Occipital lobe (tissue), 2 donors: ENCODE data around the gene TCAF1. TPM values are rescaled to one million over a fixed set of nuclear protein-coding genes. Genes with fewer than 3 reads are reported as not detected.
"Not testable (repeated sequence)": the region's sequence is repeated elsewhere in the genome, so short reads cannot be mapped to it uniquely, and the experiment has no call there.

ENCODE experiments used
- DNase-seq: peaks from one replicate; lab custom pipeline; 2025; lab: John Stamatoyannopoulos, UW
- total RNA-seq: library from RNA; depleted of rRNA; stranded (reverse); fragments of >200 nt; gene quantifications from one replicate; pipeline ENCODE4 v1.2.3, GENCODE V29; 2014

TCAF1 gene
- total RNA-seq, 1 donor from 2014 or later, result 178 TPM

- not testable (repeated sequence) for DNase-seq
Observed at GRCh38 chr7:143855443-143855842, 46.5 kb downstream of the TCAF1 start.

GRCh38 chr7:143850682-143851081 lies 51.3 kb downstream of the TCAF1 start:
- no peak for DNase-seq

- DNase-seq, result no peak
Observed at GRCh38 chr7:143849785-143850479, 52.0 kb downstream of the TCAF1 start.

GRCh38 chr7:143848192-143848591 lies 53.8 kb downstream of the TCAF1 start:
- no peak for DNase-seq

GRCh38 chr7:143846692-143847091 lies 55.3 kb downstream of the TCAF1 start:
- no peak for DNase-seq

- DNase-seq, result not testable (repeated sequence)
Observed at GRCh38 chr7:143841696-143842095, 60.3 kb downstream of the TCAF1 start.

GRCh38 chr7:143840062-143840461 lies 61.9 kb downstream of the TCAF1 start:
- not testable (repeated sequence) for DNase-seq

- DNase-seq, result not testable (repeated sequence)
Observed at GRCh38 chr7:143837223-143837622, 64.8 kb downstream of the TCAF1 start.

- peak; percentile 92 for DNase-seq
Observed at GRCh38 chr7:143836622-143837021, 65.4 kb downstream of the TCAF1 start.

GRCh38 chr7:143836088-143836487 lies 65.9 kb downstream of the TCAF1 start:
- DNase-seq, result not testable (repeated sequence)

GRCh38 chr7:143826578-143826977 lies 75.4 kb downstream of the TCAF1 start:
- not testable (repeated sequence) for DNase-seq

- not testable (repeated sequence) for DNase-seq
Observed at GRCh38 chr7:143824295-143825135, 77.5 kb downstream of the TCAF1 start.

GRCh38 chr7:143823634-143824294 lies 78.2 kb downstream of the TCAF1 start:
- DNase-seq, result not testable (repeated sequence)

- DNase-seq, result not testable (repeated sequence)
Observed at GRCh38 chr7:143821392-143822277, 80.3 kb downstream of the TCAF1 start.

- not testable (repeated sequence) for DNase-seq
Observed at GRCh38 chr7:143817873-143818272, 84.1 kb downstream of the TCAF1 start.

- DNase-seq, result not testable (repeated sequence)
Observed at GRCh38 chr7:143816471-143817133, 85.4 kb downstream of the TCAF1 start.

- DNase-seq, result not testable (repeated sequence)
Observed at GRCh38 chr7:143810639-143811038, 91.3 kb downstream of the TCAF1 start.

- DNase-seq, result not testable (repeated sequence)
Observed at GRCh38 chr7:143806664-143807071, 95.3 kb downstream of the TCAF1 start.
